CD14-positive monocyte (primary cell): ENCODE measurements around the gene SMURF2. TPM values are rescaled to one million over a fixed set of nuclear protein-coding genes. Genes with fewer than 3 reads are reported as not detected.
A peak's percentile ranks its signal among the peaks of the same experiment; 100 is the strongest.

Experiments used
- DNase-seq, 3 donors: peaks; one replicate each; pipeline ENCODE4 v3.0.0-alpha.2; 2011 to 2022
- H2AFZ ChIP-seq: 2 replicates; pipeline ENCODE4 v1.6.0; 2012; ENCODE audit warnings: mild to moderate bottlenecking, low read depth, low read length, inconsistent platforms; ENCODE audit not compliant: insufficient read depth, poor library complexity, severe bottlenecking
- H3K27ac ChIP-seq, 2 donors: 1 replicate in 1 of 2; 2 replicates in 1 of 2; pipeline ENCODE4 v1.5.1; 2012 to 2013; ENCODE audit warnings: low read length in 2 of 2, control low read depth in 1 of 2, inconsistent platforms in 1 of 2, low read depth in 1 of 2, mild to moderate bottlenecking in 1 of 2
- H3K27me3 ChIP-seq, 2 donors: one replicate each; pipeline versions ENCODE4 v1.6.0 to v1.6.1; 2011 to 2013; ENCODE audit warnings: low read length in 2 of 2; ENCODE audit not compliant: control insufficient read depth in 2 of 2, insufficient read depth in 2 of 2
- H3K36me3 ChIP-seq, 2 donors: replicated peaks in 1 of 2; 1 replicate in 1 of 2; 2 replicates in 1 of 2; pipeline versions ENCODE4 v1.5.1 to v1.6.1; 2012 to 2013; ENCODE audit warnings: low read length in 2 of 2, control low read depth in 1 of 2, inconsistent platforms in 1 of 2, mild to moderate bottlenecking in 1 of 2; ENCODE audit not compliant: insufficient read depth in 2 of 2, control insufficient read depth in 1 of 2
- H3K4me1 ChIP-seq, 2 donors: 1 replicate in 1 of 2; 2 replicates in 1 of 2; pipeline versions ENCODE4 v1.5.1 to v1.6.1; 2012 to 2013; ENCODE audit warnings: low read length in 2 of 2, control low read depth in 1 of 2, inconsistent platforms in 1 of 2, mild to moderate bottlenecking in 1 of 2, moderate library complexity in 1 of 2; ENCODE audit not compliant: insufficient read depth in 2 of 2, control insufficient read depth in 1 of 2
- H3K4me2 ChIP-seq: replicated peaks from 2 replicates; pipeline ENCODE3; 2012; ENCODE audit warnings: low read length, moderate library complexity, mild to moderate bottlenecking; ENCODE audit not compliant: poor library complexity, severe bottlenecking; ENCODE audit errors: extremely low read depth
- H3K4me3 ChIP-seq, 3 experiments: fragments of 200-600 bp in 1 of 3; sonication (generic) in 1 of 3; replicated peaks in 1 of 3; 1 replicate in 2 of 3; 2 replicates in 1 of 3; pipeline ENCODE4 v1.5.1; 2011 to 2013; ENCODE audit warnings: low read length in 3 of 3, mild to moderate bottlenecking in 3 of 3, control low read depth in 2 of 3, low read depth in 2 of 3, inconsistent platforms in 1 of 3, moderate library complexity in 1 of 3
- H3K79me2 ChIP-seq: 2 replicates; pipeline ENCODE4 v1.6.0; 2012; ENCODE audit warnings: mild to moderate bottlenecking, control low read depth, inconsistent platforms, low read length, moderate library complexity; ENCODE audit not compliant: insufficient read depth
- H3K9ac ChIP-seq: 2 replicates; pipeline ENCODE4 v1.6.0; 2017; ENCODE audit warnings: low read length, mild to moderate bottlenecking; ENCODE audit not compliant: insufficient read depth, poor library complexity, severe bottlenecking
- H3K9me3 ChIP-seq, 2 donors: replicated peaks in 1 of 2; 1 replicate in 1 of 2; 2 replicates in 1 of 2; pipeline versions ENCODE4 v1.5.1 to v1.6.1; 2012 to 2013; ENCODE audit warnings: low read length in 2 of 2, control low read depth in 1 of 2; ENCODE audit not compliant: control insufficient read depth in 1 of 2, insufficient read depth in 1 of 2
- H4K20me1 ChIP-seq: 2 replicates; pipeline ENCODE4 v1.6.0; 2012; ENCODE audit warnings: mild to moderate bottlenecking, low read length, control low read depth, moderate library complexity; ENCODE audit not compliant: insufficient read depth
- H3K27ac Mint-ChIP-seq, 7 donors: one replicate each; pipeline ENCODE4 v1.8.0; 2020; ENCODE audit warnings: mild to moderate bottlenecking in 7 of 7, mixed read lengths in 7 of 7, moderate library complexity in 6 of 7, inconsistent platforms in 2 of 7
- H3K27me3 Mint-ChIP-seq, 3 donors: one replicate each; pipeline ENCODE4 v1.8.0; 2021 to 2022; ENCODE audit warnings: low read depth in 3 of 3, mild to moderate bottlenecking in 3 of 3, mixed read lengths in 3 of 3, moderate library complexity in 3 of 3, inconsistent platforms in 1 of 3
- H3K36me3 Mint-ChIP-seq, 2 donors: one replicate each; pipeline ENCODE4 v1.8.0; 2020; ENCODE audit warnings: mixed read lengths in 2 of 2, inconsistent platforms in 1 of 2, mild to moderate bottlenecking in 1 of 2
- H3K4me1 Mint-ChIP-seq: one replicate; pipeline ENCODE4 v1.8.0; 2020; ENCODE audit warnings: mild to moderate bottlenecking, mixed read lengths
- H3K4me3 Mint-ChIP-seq, 2 donors: one replicate each; pipeline ENCODE4 v1.8.0; 2020; ENCODE audit warnings: mild to moderate bottlenecking in 2 of 2, mixed read lengths in 2 of 2, moderate library complexity in 1 of 2
- H3K9me3 Mint-ChIP-seq, 7 donors: one replicate each; pipeline ENCODE4 v1.8.0; 2020 to 2022; ENCODE audit warnings: mixed read lengths in 7 of 7, mild to moderate bottlenecking in 6 of 7, moderate library complexity in 6 of 7, inconsistent platforms in 2 of 7
- WGBS: methylation state at CpG from one replicate; pipeline ENCODE4 v1.1.5; 2013; ENCODE audit warnings: missing lambda C conversion rate; ENCODE audit not compliant: insufficient coverage; 5-methylcytosine and 5-hydroxymethylcytosine counted together
- intact Hi-C, 2 donors: fragments of 100-400 bp; cut with micrococcal nuclease; formaldehyde crosslinking; loops; one replicate each; pipeline versions ENCODE4 v1.15.0 to v1.15.1; 2023
- polyA plus RNA-seq, 3 donors: library from polyadenylated mRNA; depleted of rRNA in 1 of 3; unstranded in 2 of 3; stranded (reverse) in 1 of 3; fragments of 300-500 nt in 2 of 3; fragments of >200 nt in 1 of 3; fragmentation: Illumina TruSeq in 2 of 3; gene quantifications; 1 replicate in 2 of 3; 2 replicates in 1 of 3; pipeline ENCODE4 v1.2.3, GENCODE V29; 2012 to 2021
- TF ChIP-seq, protein P1 (sequence below): fragments of 200-600 bp; IDR thresholded peaks from one replicate; pipeline ENCODE4 v1.8.0; 2022; ENCODE audit warnings: antibody characterized with exemption, mild to moderate bottlenecking

Gene SMURF2
- polyA plus RNA-seq, 3 donors, result 2.2 to 12.9 (median 4.5) TPM

DNA sequence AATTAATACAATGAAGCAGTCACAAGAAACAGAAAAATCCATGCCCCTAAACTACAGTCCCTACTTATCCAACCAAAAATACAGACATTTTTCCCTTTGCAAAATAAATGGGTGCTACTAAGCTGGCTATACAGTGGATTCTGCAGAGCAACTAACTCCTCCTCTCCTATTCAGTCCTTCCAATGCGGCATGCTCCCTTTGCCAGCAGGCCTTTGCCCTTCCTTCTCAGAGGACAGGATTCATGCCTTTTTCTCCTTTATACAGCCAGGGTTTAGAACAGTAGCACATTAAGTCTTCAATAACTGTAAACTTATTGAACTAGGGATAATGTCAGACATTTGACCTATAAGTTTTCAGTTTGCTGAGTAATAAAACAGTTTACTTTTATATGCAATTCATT, 70.2 kb downstream of the SMURF2 start:
- Histone ChIP-seq H3K36me3 (peaks cover 25 to 73% of the 10 kb centered on the region in 2 donors), H3K27ac (no peak overlapping the region), H4K20me1 (no peaks in the 10 kb centered on the region), H3K4me1 (peaks cover 2 to 7% of the 10 kb centered on the region in 2 donors), H3K27me3 (no peaks in the 10 kb centered on the region), H3K79me2 (no peaks in the 10 kb centered on the region), H3K4me3 (no peak overlapping the region), H2AFZ (no peak overlapping the region), H3K9me3 (no peaks in the 10 kb centered on the region), H3K9ac (no peak overlapping the region), H3K4me2 (no peak overlapping the region)
- no peaks in the 10 kb centered on the region for H3K9me3 Mint-ChIP-seq
- intact Hi-C loops, result no loop called here
- WGBS, result no CpG with 5 or more reads among the region's 1 CpG
- no peak overlapping the region for H3K4me3 Mint-ChIP-seq
- peaks cover 36 to 52% of the 10 kb centered on the region in 2 donors for H3K36me3 Mint-ChIP-seq
- DNase-seq, result no peak
- peak overlapping the region in 2 of 7 donors; percentile 63 for H3K27ac Mint-ChIP-seq
- peaks cover 9% of the 10 kb centered on the region for H3K4me1 Mint-ChIP-seq
- H3K27me3 Mint-ChIP-seq, result no peaks in the 10 kb centered on the region
- TF ChIP-seq, protein P1, sequence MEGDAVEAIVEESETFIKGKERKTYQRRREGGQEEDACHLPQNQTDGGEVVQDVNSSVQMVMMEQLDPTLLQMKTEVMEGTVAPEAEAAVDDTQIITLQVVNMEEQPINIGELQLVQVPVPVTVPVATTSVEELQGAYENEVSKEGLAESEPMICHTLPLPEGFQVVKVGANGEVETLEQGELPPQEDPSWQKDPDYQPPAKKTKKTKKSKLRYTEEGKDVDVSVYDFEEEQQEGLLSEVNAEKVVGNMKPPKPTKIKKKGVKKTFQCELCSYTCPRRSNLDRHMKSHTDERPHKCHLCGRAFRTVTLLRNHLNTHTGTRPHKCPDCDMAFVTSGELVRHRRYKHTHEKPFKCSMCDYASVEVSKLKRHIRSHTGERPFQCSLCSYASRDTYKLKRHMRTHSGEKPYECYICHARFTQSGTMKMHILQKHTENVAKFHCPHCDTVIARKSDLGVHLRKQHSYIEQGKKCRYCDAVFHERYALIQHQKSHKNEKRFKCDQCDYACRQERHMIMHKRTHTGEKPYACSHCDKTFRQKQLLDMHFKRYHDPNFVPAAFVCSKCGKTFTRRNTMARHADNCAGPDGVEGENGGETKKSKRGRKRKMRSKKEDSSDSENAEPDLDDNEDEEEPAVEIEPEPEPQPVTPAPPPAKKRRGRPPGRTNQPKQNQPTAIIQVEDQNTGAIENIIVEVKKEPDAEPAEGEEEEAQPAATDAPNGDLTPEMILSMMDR, result no peak

DNA sequence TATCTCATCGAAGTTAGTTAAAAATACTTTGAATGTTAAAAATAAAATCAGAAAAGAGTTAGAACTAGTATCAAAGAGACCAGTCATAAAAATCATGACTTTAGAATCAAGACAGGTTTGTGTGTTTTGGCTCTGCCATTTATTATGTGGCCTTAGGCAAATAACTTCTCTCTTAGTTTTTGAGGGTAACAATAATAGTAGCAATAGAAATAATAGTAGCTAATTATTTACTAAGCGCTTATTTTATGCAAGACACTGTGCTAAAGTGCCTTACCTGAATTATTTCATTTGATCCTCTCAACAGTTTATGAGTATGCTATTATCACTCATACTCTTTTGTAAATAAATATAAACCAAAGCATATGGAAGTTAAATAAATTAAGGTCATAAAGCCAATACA, 77.0 kb downstream of the SMURF2 start:
- peaks cover 42 to 53% of the 10 kb centered on the region in 2 donors for H3K36me3 Mint-ChIP-seq
- H3K27me3 Mint-ChIP-seq, result no peaks in the 10 kb centered on the region
- H3K36me3 ChIP-seq, result peaks cover 39 to 77% of the 10 kb centered on the region in 2 donors

More for the DNA sequence above, 77.0 kb downstream of the SMURF2 start:
- H3K9me3 ChIP-seq, result no peaks in the 10 kb centered on the region
- no peaks in the 10 kb centered on the region for H3K79me2 ChIP-seq
- Mint-ChIP-seq H3K27ac (no peak overlapping the region), H3K4me1 (peaks cover 1% of the 10 kb centered on the region), H3K4me3 (no peak overlapping the region), H3K9me3 (no peaks in the 10 kb centered on the region)
- no peaks in the 10 kb centered on the region for H3K27me3 ChIP-seq
- H4K20me1 ChIP-seq, result no peaks in the 10 kb centered on the region
- H3K4me3 ChIP-seq, result no peak overlapping the region
- no peaks in the 10 kb centered on the region for H3K4me1 ChIP-seq
- intact Hi-C loops, result no loop called here
- H3K27ac ChIP-seq, result no peak overlapping the region
- H3K4me2 ChIP-seq, result no peak overlapping the region
- H3K9ac ChIP-seq, result no peak overlapping the region
- no peak overlapping the region for H2AFZ ChIP-seq
- TF ChIP-seq, protein P1, result no peak
- WGBS, result no CpG with 5 or more reads among the region's 2 CpGs
- DNase-seq, result no peak
